Germinal center (tissue), 1 donor: ENCODE measurements around the gene KLRK1.
"Not testable (repeated sequence)": the region's sequence is repeated elsewhere in the genome, so short reads cannot be mapped to it uniquely, and the experiment has no call there.

ENCODE experiments used
- DNase-seq: peaks from one replicate; pipeline ENCODE4 v3.0.0; 2012; ENCODE audit warnings: mixed read lengths, low spot score

KLRK1 gene

GRCh38 chr12:10362828-10363657, 26.8 kb downstream of the KLRK1 start:
- no peak for DNase-seq

- DNase-seq = no peak
Observed at GRCh38 chr12:10362325-10362724, 27.5 kb downstream of the KLRK1 start.

GRCh38 chr12:10361622-10362021, 28.2 kb downstream of the KLRK1 start:
- DNase-seq = no peak

GRCh38 chr12:10361084-10361483, 28.8 kb downstream of the KLRK1 start:
- no peak for DNase-seq

GRCh38 chr12:10358969-10359368, 30.9 kb downstream of the KLRK1 start:
- no peak for DNase-seq

- DNase-seq = no peak
Observed at GRCh38 chr12:10358131-10358530, 31.7 kb downstream of the KLRK1 start.

GRCh38 chr12:10354502-10354901, 35.3 kb downstream of the KLRK1 start:
- DNase-seq = no peak

- no peak for DNase-seq
Observed at GRCh38 chr12:10354071-10354470, 35.8 kb downstream of the KLRK1 start.

GRCh38 chr12:10351457-10351856, 38.4 kb downstream of the KLRK1 start:
- not testable (repeated sequence) for DNase-seq

- DNase-seq = no peak
Observed at GRCh38 chr12:10341892-10342509, 47.8 kb downstream of the KLRK1 start.

- DNase-seq = not testable (repeated sequence)
Observed at GRCh38 chr12:10340946-10341345, 48.9 kb downstream of the KLRK1 start.

GRCh38 chr12:10339053-10339840, 50.6 kb downstream of the KLRK1 start:
- no peak for DNase-seq

- not testable (repeated sequence) for DNase-seq
Observed at GRCh38 chr12:10338470-10338869, 51.4 kb downstream of the KLRK1 start.

- DNase-seq = not testable (repeated sequence)
Observed at GRCh38 chr12:10336196-10336595, 53.6 kb downstream of the KLRK1 start.

- peak; percentile 21 for DNase-seq
Observed at GRCh38 chr12:10331642-10332239, 58.1 kb downstream of the KLRK1 start.

GRCh38 chr12:10328691-10329090, 61.1 kb downstream of the KLRK1 start:
- not testable (repeated sequence) for DNase-seq
